ENCODE data around the gene ALOXE3.

The ALOXE3 gene

GRCh38 chr17:8153957-8154607 lies 35.8 kb upstream of the ALOXE3 start:
- peak; percentile 95 to 96 for DNase-seq

GRCh38 chr17:8153525-8153956 lies 35.2 kb upstream of the ALOXE3 start:
- peak; percentile 60 to 72 for DNase-seq

- no peak for DNase-seq
These were observed 34.7 kb upstream of the ALOXE3 start for GRCh38 chr17:8153031-8153451.

GRCh38 chr17:8152112-8152775 lies 33.9 kb upstream of the ALOXE3 start, which contains the start of gene PER1:
TSS of gene PER1 (minus strand) at chr17:8152404. CDS start at chr17:8150706, 1,698 bp downstream.
- DNase-seq, result peak; percentile 94 to 95

- DNase-seq, result peak; percentile 45 to 59
These were observed 33.4 kb upstream of the ALOXE3 start for GRCh38 chr17:8151641-8152111.

GRCh38 chr17:8151120-8151640 lies 32.9 kb upstream of the ALOXE3 start:
- peak; percentile 94 to 95 for DNase-seq

GRCh38 chr17:8150194-8151119 lies 32.1 kb upstream of the ALOXE3 start:
- DNase-seq, result no peak

- no peak for DNase-seq
These were observed 31.3 kb upstream of the ALOXE3 start for GRCh38 chr17:8149419-8150193.

- no peak for DNase-seq
These were observed 30.2 kb upstream of the ALOXE3 start for GRCh38 chr17:8148560-8148959.

- no peak for DNase-seq
These were observed 29.6 kb upstream of the ALOXE3 start for GRCh38 chr17:8147805-8148404.

GRCh38 chr17:8147141-8147804 lies 29.0 kb upstream of the ALOXE3 start:
- DNase-seq, result no peak

GRCh38 chr17:8146381-8147140 lies 28.2 kb upstream of the ALOXE3 start:
- peak in 1 of 2 donors; percentile 11 for DNase-seq

GRCh38 chr17:8145811-8146210 lies 27.5 kb upstream of the ALOXE3 start:
- peak in 1 of 2 donors; percentile 20 for DNase-seq

- peak in 1 of 2 donors; percentile 26 for DNase-seq
These were observed 26.3 kb upstream of the ALOXE3 start for GRCh38 chr17:8144401-8145231.

GRCh38 chr17:8143581-8144400 lies 25.5 kb upstream of the ALOXE3 start:
- peak in 1 of 2 donors; percentile 29 for DNase-seq

GRCh38 chr17:8142887-8143580 lies 24.7 kb upstream of the ALOXE3 start:
- DNase-seq, result peak in 1 of 2 donors; percentile 29

GRCh38 chr17:8142158-8142886 lies 24.0 kb upstream of the ALOXE3 start:
- DNase-seq, result peak in 1 of 2 donors; percentile 28

All from CD4-positive, alpha-beta T cell treated with Interleukin-1 beta for 1 hour (primary cell).